Stimulated activated CD4-positive, alpha-beta T cell treated with anti-CD3 and anti-CD28 coated beads, Interleukin-4, amount 100 ng/mL, for 24 hours (primary cell): ENCODE data around the gene ANKRD7.
"Not testable (repeated sequence)": the region's sequence is repeated elsewhere in the genome, so short reads cannot be mapped to it uniquely, and the experiment has no call there.

Source experiments
- DNase-seq: peaks from one replicate; pipeline ENCODE4 v3.0.0-alpha.2; 2020

The ANKRD7 gene

DNA sequence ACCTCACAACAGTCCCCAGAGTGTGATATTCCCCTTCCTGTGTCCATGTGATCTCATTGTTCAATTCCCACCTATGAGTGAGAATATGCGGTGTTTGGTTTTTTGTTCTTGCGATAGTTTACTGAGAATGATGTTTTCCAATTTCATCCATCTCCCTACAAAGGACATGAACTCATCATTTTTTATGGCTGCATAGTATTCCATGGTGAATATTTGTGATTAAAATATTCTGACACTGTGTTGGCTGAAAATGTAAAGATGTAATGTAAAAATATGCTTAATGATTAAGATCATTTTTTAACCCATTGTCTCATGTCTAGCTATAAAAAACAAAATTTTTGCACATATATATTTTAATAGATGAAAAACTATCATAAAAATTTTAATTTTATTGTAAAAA lies 15.8 kb downstream of the ANKRD7 start:
- DNase-seq: not testable (repeated sequence)

DNA sequence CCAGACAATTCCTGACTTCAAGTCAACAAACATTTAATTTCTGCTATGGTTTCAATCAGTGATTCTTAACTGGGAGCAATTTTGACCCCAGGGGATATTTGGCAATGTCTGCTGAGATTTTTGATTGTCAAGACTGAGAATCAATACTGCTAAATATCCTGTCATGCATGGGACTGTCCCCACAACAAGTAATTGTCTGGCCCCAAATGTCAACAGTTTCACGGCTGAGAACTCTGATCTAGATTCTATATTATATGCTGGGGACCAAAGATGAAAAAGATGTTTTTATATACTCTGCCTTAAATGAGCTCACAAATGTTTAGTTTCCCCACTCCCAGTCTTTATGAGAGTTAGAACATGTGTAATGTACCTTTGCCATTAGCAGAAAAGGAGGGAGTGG lies 19.2 kb downstream of the ANKRD7 start:
- DNase-seq: no peak

DNA sequence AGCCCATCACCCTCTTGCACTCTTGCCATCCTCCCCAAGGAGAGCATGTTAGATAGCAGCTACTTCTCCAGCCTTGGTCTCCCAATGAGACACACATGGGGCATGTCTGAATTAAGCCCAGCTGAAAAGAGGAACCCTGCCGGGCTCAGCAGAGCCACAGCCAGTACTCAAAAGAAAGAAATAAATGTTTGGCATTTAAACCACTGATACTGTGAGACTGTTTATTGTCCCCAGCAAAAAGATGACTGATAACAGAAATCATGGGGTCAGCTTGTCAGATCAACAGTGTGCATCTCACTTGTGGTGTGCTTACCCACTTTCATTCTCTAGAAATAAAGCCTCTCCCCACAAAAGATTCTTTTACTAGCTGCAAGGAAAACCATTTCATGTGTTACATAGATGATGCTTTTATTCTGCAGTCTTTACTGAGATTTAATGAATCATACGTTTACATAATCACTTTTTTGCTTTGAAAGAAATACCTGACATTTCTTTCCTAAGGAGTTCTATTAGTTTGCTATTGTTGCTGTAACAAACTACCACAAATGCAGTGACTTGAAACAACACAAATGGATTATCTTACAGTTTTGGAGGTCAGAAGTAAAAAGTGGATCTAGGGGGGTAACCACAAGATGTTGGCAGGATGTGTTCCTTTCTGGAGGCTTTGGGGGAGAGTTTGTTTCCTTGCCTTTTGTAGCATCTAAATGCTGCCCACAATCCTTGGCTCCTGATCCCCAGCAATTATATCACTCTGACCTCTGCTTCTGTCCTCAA lies 20.9 kb downstream of the ANKRD7 start:
- no peak for DNase-seq

DNA sequence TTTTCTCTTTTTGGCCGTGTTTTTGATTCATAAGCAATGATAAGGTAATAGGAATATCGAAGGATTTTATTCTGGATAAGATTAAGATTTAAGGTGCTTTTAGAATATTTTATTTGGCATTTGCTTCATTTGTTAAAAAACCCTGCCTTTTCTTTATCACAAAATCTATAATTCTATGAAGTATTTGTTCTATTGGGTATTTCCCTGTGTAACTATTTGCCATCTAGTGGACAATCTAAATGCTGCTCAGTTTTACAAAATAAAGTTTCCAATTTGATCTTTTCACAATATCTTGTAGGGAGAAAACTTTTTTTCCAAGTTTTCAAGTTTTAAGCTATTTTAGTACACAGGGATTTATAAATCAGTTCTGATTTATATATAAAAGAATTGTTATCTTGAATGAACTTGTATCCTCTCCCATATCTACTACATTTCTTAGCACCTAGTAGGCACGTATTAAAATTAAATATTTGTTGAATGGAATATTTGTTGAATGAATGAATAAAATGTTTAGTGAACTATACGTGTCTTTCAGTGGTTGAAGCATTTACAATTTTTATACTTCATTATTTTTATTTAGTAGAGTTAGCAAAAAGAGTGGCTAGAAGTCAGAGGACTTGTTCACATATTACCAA lies 26.5 kb downstream of the ANKRD7 start:
- no peak for DNase-seq

DNA sequence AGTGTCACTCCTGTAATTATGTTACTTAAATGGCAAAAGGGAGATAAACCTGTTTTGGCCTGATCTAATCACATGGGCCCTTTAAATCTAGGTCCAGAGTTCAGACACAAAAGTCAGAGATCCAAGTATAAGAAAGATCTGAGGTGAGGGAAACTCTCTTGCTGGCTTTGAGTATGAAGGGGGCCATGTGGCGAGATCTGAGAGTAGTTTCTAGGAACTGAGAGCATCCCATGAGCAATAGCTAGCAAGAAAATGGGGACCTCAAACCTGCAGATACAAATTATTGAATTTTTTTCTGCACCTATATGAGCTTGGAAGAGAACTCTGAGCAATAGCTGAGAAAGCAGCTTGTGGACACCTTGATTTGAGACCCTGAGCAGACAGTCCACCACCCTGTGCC lies 27.6 kb downstream of the ANKRD7 start:
- no peak for DNase-seq

DNA sequence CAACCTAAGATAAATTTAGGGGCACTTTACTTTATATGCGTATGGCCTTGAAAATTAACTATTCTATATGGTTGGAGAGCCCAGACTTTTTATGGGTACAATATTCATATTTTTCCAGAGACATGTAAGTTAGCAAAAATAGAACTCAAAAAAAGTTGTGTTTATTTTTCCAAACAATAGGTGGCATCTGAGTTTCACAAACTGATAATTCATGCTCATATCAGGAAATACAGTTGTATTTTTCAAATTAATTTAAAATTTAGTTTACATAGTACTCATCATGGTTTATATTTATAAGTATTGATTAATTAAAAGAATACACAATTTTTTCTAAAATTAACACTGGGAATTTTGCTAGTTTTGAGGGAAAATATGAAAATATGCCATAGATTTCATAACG lies 34.6 kb downstream of the ANKRD7 start:
- no peak for DNase-seq

DNA sequence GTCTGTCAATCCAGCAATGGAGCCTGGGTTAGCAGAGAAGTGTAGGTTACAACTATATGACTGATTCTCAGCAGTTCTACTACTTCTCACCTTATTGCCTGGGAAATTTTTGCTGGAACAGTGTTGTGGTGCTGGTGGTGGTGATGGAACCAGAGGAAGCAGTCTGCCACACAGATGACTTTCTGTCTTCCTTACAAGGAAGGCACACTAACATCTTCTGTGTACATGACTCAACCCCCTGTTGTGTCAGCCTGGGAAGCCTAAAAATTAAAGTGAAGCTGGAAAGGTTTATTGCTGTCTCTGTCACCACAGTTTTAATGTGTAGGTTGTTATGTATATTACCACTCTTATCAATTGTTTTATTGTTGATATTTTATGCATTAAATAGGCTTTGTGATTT lies 40.3 kb downstream of the ANKRD7 start:
- no peak for DNase-seq

DNA sequence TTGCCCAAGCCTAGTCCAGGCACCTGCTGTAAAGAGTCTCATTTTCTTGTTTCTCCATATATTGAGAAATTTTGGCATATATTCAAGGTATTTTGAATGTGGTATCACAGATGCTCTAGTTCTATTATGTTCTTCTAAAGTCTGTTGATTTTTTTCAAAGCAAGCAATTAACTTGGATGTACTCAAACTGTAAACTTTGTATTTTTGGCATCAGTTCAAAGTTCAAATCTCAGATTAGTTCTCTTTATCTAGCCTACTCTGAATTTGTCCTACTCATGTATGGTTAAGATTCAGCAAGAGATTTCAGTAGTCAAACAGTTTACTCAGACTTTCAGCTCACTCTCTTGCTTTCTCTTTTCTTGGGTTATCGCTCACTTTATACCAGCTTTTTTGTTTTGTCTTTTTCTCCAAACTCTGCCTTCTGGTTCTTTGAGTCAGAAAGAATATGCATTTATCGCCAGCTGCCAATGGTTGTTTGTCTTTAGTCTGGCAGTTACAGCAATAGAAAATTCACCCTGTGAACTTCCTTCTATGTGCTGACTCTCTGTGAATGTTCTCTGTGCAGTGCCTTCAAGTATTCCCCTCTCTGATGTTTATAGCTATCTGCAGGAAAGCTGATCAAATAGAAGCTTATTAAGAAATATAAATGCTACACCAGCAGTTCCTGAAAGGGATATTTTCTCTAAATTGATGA lies 56.0 kb downstream of the ANKRD7 start:
- DNase-seq: no peak

DNA sequence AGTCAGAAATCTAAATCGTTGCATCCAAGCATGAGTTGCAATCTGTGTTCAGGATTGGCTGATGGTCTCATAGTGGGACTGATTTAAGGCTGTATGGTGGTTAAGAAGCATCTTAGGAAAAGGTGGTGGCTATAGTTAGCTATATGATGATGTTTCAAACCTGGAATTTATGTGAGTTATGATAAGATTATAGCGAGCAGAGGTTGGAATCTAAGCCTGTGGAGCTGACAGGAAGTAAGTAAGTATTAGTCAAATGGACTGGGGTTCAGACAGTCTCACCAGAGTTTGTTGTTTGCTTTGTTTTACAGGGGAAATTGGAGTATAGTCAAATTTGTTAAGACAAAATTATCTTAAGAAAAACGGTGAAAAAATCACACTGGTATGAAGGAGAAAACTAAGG lies 56.7 kb downstream of the ANKRD7 start:
- no peak for DNase-seq

DNA sequence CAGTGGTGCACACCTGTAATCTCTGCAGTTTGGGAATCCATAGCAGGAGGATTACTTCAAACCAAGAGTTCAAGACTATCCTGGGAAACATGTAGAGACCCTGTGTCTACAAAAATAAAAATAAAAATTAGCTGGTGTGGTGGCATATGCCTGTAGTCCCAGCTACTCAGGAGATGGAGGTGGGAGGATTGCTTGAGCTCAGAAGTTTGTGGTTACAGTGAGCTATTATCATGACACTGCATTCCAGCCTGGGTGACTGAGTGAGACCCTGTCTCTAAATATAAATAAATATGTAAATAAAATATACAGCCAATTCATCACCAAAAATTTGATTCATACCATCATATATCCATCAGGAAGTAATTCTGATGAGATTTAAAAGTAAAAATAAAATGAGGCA lies 60.9 kb downstream of the ANKRD7 start:
- no peak for DNase-seq

DNA sequence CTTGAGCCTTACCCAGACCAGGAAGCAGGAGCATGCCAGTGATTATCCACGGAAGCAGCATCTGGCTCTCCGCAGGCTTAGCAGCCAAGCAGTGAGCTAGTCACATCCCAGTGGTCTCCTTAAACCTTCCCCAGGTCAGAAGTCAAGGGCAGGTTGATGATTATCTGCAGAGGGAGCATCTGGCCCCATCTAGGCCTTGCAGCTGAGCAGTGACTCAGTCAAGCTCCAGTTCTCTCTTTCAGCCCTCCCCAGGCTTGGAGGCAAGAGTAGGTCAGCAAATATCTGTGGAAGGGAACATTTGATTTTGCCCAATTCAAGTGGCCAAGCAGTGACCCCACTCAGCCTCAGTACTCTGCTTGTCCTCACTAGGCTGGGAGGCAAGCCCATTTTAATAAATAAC lies 61.6 kb downstream of the ANKRD7 start:
- DNase-seq: no peak

DNA sequence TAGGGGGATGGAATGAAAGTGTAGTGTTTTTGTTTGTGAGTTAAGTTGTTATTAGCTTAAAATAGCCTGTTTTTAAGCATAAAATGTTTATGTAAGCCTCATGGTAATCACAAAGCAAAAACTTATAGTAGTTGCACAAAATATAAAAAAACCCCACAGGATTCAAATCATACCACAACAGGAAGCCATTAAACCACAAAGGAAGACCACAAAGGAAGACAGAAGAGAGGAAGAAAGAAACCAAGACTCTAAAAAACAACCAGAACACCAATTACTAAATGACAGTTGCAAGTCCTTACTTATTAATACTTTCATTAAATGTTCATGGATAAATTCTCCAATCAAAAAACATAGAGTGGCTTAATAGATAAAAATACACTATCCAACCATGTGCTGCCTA lies 63.6 kb downstream of the ANKRD7 start:
- no peak for DNase-seq

DNA sequence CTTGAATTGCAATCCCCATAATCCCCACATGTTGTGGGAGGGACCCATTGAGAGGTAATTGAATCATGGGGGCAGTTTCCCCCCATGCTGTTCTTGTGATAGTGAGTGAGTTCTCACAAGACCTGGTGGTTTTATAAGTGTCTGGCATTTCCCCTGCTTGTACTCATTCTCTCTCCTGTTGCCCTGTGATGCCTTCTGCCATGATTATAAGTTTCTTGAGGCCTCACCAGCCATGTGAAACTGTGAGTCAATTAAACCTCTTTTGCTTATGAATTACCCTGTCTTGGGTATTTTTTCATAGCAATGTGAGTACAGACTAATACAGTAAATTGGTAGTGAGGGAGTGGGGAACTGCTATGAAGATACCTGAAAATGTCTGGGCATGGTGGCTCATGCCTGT lies 65.0 kb downstream of the ANKRD7 start:
- no peak for DNase-seq
